LoVo (cell line): Measurements from ENCODE around the gene MRE11.
A peak's percentile ranks its signal among the peaks of the same experiment; 100 is the strongest.

Source experiments
- DNase-seq: peaks from one replicate; pipeline ENCODE4 v3.0.0-alpha.2; 2016; ENCODE audit warnings: low spot score

The MRE11 gene

DNA sequence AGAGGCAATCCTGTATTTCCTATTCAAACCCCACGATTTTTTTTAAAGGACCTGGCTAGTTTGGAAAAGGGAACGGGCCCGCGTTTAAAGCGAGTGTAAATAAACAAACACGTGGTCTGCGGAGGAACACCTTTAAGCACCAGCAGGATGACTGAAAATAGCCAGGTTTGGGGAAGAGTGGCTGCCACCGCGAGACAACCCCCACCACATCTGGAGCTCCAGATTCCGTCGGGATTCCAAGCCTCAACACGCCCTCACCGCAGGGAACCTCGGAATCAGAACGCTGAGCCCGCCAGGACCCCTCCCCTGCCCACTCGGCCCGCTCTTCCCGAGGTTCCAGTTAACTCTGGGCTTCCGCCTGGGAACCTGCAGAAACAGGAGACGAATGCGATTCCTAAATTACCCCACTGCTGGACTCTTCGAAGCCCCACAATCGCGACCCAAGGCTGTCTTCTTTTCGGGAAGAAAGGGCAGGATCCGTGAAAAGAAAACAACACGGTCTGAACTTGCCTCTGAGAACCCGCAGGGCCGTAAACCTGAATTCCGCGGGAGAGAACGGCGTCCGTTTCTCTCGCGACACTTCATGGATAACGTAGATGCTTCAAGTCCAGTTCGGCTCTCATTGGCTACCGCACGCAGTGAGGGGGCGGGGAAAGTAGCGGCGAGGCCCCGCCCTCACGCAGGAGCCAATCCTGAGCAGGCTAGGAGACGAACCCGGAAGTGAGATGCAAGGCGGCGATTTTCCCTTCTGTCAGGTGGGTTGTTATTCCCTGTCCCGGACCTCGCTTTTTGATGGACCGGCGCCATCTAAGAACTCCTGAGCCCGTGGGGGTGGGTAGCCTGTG lies at the start of gene MRE11, which contains the start of gene ANKRD49:
TSS of gene MRE11 (minus strand) at position 564 of the 845 bp plus-strand sequence. CDS start 1,043 bp downstream, outside the sequence.
TSS of gene ANKRD49 (plus strand) at position 704 of the 845 bp plus-strand sequence. CDS start 2,710 bp downstream, outside the sequence.
- DNase-seq, result peak; percentile 96

GRCh38 chr11:94539420-94539819 lies 45.8 kb upstream of the MRE11 start:
- DNase-seq, result peak; percentile 73

DNA sequence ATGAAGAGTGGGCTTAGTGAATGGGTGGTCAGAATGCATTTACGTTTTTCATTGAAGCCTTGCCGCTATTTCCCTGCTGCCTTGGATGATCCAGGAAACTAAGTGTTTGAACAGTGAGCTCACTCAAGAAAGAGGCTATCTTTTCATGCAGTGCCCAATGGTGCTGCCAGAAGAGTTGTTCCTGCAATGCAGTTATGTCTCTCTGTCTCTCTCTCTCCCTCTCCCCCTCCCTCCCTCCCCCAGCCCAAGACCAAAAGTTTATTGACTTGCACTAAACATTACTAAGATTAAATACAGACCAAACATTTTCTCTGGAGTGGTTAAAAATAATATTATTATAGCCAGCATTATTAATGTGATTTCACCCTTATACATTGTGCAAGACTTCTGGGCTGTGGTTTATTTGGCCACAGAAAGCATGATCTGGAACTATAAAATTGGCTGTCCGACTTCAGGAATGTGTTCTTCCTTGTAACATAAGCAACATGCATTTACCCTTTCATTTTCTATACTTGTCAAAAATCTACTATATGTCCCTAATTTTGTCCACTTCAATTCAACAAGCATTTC lies 43.5 kb upstream of the MRE11 start:
- DNase-seq, result peak; percentile 27

- DNase-seq, result peak; percentile 80
These were observed 42.7 kb upstream of the MRE11 start for GRCh38 chr11:94536386-94536785.

GRCh38 chr11:94533696-94534630 lies 40.3 kb upstream of the MRE11 start:
- no peak for DNase-seq

- no peak for DNase-seq
These were observed 39.6 kb upstream of the MRE11 start for GRCh38 chr11:94533206-94533605.

- DNase-seq, result no peak
These were observed 38.6 kb upstream of the MRE11 start for GRCh38 chr11:94532211-94532610.

GRCh38 chr11:94528551-94528950 lies 34.9 kb upstream of the MRE11 start:
- no peak for DNase-seq

DNA sequence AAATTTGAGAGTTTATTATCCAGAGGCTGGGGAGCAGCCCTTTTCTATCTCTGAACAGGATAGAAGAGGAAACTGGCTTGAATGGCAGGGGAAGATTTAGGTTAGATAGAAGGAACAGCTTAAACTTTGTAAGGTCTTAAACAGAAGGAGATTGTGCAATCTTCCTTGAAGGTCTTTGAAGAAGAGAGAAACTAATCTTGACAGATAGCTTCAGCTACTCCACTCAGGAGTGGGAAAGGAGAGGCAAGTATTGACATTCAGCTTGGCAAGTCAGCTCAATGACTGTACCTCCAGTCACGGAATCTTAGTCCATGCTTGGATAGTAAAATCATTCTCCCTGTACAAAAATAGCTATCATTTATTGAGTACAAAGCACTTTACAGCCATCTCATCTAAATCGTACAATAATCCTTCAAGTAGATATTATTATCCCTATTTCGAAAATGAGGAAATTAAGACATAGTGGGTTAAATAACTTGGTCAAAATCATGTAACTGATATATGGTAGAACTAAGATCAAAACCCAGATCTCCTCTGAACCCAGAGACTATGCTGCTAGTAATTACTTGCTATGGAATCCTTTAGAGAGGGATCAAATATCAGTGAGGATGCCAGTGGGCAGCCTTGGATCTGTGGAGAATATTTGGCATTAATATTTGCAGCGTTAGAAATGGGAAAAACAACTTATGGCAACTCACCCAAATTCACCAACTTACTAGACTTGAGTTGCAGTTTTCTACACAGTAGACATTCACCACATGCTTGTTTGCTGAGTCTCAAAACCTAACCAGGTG lies 33.2 kb upstream of the MRE11 start:
- DNase-seq, result no peak

DNA sequence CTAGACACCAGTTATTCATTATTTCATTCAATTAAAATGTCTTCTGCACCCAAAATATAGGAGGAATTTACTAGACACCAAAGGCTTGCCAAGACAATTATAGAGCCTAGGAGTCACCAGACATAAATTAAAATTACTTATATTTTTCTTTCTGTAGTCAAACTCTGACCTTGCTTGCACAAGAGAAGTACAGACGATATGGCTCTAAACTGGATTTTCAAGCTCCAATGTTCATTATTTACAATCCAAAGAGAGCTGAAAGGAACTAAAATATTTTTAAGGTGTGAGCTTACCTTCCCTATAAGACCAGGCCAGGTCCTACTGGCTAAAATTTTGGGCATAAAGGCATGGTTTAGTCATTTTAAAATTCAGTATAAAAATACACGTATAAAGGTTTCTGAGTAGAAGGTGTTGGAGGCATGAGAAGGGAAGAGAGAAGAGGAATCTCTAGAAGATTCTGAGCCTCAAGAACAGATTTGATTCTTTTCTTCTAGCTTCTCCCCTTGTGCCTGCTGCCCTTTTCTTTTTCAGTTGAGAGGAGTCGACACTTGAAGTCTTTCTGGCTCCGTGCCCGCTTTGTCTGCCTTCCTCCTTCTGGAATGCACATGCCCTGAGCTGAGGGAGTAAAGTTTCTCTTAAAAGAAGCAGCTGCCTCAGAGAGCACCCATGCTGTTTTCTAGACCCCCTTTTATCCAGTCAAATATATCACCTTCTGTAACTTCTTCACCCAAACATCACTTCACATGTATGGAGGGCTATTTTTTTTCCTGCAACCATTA lies 32.1 kb upstream of the MRE11 start:
- peak; percentile 50 for DNase-seq

GRCh38 chr11:94524341-94524740 lies 30.7 kb upstream of the MRE11 start:
- no peak for DNase-seq

GRCh38 chr11:94521684-94522083 lies 28.0 kb upstream of the MRE11 start:
- DNase-seq, result no peak

DNA sequence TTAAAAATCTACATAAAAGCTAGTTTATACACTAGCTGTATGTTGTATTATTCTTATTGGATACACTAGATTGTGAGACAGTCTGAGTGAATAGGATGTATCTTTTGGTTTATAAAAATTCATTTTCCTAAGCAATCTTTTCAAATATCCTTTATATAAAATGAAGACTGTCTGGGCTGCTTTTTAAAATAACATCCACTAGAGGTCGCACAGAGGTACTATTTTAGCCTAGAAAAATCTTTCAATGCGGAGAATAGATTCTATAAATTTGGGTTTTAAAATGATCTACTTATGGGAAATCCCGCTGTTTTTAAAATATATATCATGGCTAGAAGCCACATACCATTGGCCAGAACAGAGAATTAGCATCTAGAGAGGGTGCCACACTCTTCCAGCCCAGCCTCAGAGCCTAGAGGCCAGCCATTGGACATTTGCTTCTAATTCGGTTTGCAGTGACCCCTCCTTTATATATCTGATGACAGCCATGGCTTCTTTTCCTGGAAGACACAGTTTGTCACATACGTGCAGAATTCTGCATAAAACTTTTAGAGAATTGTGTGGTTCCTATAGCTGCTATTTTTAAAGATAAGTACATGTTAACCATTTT lies 25.9 kb upstream of the MRE11 start:
- DNase-seq, result peak; percentile 59

DNA sequence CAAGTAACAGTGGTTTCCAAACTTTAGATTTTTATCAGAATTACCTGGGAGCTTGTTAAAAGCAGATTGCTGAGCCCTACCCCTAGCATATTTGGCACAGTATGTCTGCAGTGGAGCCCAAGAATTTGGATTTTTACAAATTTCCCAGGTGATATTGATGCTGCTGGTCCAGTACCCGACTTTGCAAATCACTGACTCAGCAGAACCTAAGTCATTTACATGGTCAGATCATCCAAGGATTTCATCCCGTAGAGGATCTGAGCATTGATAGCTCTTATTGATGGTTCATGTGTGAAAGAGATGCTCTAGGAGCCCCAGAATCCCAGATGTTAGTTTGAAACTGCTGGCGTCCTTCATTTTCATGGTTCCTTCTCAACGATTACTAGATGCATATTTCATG lies 24.7 kb upstream of the MRE11 start:
- DNase-seq, result no peak

- no peak for DNase-seq
These were observed 23.1 kb upstream of the MRE11 start for GRCh38 chr11:94516725-94517124.

GRCh38 chr11:94515398-94515797 lies 21.8 kb upstream of the MRE11 start:
- DNase-seq, result no peak

DNA sequence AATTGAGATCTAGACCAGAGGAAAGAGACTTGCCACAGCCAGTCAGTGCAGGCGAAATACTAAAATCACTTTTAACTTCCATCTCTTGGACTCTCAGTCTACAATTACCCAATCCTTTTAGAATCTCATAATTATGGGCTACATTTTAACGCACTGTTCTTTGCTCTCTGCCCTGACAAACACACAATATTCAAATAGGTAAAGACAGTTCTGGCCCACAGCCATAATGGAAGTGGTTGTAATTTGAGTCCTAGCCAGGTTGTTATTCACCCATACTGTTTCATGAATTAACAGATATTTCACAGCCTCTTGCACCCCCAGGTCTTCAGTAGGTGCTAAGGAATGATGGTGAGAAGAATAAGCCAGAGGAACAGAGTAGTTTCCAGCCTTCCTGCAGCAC lies 19.4 kb upstream of the MRE11 start:
- DNase-seq, result no peak

DNA sequence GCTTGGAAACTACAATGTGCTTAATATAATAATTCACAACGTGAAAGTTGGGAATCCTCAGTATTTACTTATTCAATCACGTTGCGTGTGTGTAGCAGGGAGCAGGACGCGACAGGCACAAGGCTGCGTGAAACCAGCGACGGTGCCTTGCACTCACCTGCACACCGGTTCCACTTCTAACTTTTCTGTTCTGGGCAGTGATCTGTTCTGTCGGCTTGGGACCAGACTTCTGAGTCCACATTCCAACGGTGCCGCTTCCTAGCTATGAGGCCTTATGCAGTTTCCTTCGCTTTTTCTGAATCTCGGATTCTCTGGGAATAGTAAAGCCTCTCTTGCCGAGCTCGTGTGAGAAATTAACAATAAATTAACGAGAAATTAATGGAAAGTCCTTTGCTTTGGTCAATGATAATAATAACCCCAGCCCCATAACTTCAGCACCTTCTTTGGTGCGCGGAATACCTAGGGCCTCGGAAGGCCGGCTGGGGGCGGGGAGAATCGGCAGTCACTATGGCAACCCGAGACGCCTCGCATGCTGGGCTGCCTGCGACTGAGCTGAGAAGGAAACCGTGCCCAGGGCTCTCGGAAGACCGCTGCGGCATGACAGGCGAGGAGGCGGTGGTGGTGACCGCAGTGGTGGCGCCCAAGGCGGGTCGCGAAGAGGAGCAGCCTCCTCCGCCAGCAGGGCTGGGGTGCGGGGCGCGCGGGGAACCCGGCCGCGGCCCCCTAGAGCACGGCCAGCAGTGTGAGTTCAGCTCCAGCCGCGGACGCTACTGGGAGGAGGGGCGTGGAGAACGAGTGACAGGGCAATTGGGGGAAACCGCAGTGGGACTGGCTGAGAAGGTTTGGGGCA lies 18.5 kb upstream of the MRE11 start, which contains the start of gene C11orf97:
TSS of gene C11orf97 (plus strand) at position 530 of the 850 bp plus-strand sequence. CDS start at position 598, 68 bp downstream.
- DNase-seq, result no peak

GRCh38 chr11:94507485-94507884 lies 13.8 kb upstream of the MRE11 start:
- no peak for DNase-seq
